Endothelial cell (in vitro differentiated cells): Measurements from ENCODE around the gene C3AR1. TPM values are rescaled to one million over a fixed set of nuclear protein-coding genes. Genes with fewer than 3 reads are reported as not detected.
"Not testable (repeated sequence)": the region's sequence is repeated elsewhere in the genome, so short reads cannot be mapped to it uniquely, and the experiment has no call there.

Experiments used
- DNase-seq: peaks from one replicate; pipeline ENCODE4 v3.0.0; 2021; ENCODE audit warnings: low spot score
- H3K27ac Mint-ChIP-seq: one replicate; pipeline ENCODE4 v1.8.0; 2021; ENCODE audit warnings: mixed read lengths, inconsistent platforms; ENCODE audit not compliant: unreplicated experiment
- H3K27me3 Mint-ChIP-seq: one replicate; pipeline ENCODE4 v1.8.0; 2021; ENCODE audit warnings: mild to moderate bottlenecking, moderate library complexity, mixed read lengths, inconsistent platforms; ENCODE audit not compliant: unreplicated experiment
- H3K36me3 Mint-ChIP-seq: one replicate; pipeline ENCODE4 v1.8.0; 2021; ENCODE audit warnings: mild to moderate bottlenecking, low read depth, mixed read lengths, inconsistent platforms; ENCODE audit not compliant: unreplicated experiment
- H3K4me1 Mint-ChIP-seq: one replicate; pipeline ENCODE4 v1.8.0; 2021; ENCODE audit warnings: mild to moderate bottlenecking, mixed read lengths, inconsistent platforms; ENCODE audit not compliant: unreplicated experiment
- H3K4me3 Mint-ChIP-seq: one replicate; pipeline ENCODE4 v1.8.0; 2021; ENCODE audit warnings: mild to moderate bottlenecking, mixed read lengths, inconsistent platforms; ENCODE audit not compliant: unreplicated experiment
- H3K9me3 Mint-ChIP-seq: one replicate; pipeline ENCODE4 v1.8.0; 2021; ENCODE audit warnings: mixed read lengths, inconsistent platforms; ENCODE audit not compliant: unreplicated experiment
- total RNA-seq: library from RNA; stranded (reverse); fragmentation: NEBNext Ultra II Directional; extraction: Animal tissue kit (Norgen Biotek cat#: 25700); gene quantifications from one replicate; pipeline ENCODE4 v1.2.1, GENCODE V29; 2021; ENCODE audit not compliant: unreplicated experiment
- TF ChIP-seq, protein P1 (sequence below): fragments of 200-600 bp; sonication (generic); IDR thresholded peaks from one replicate; pipeline ENCODE4 v1.5.0; 2021; ENCODE audit warnings: antibody characterized with exemption; ENCODE audit not compliant: unreplicated experiment

Gene C3AR1
- total RNA-seq, 1 donor from 2014 or later: 0.49 TPM

- TF ChIP-seq, protein P1, sequence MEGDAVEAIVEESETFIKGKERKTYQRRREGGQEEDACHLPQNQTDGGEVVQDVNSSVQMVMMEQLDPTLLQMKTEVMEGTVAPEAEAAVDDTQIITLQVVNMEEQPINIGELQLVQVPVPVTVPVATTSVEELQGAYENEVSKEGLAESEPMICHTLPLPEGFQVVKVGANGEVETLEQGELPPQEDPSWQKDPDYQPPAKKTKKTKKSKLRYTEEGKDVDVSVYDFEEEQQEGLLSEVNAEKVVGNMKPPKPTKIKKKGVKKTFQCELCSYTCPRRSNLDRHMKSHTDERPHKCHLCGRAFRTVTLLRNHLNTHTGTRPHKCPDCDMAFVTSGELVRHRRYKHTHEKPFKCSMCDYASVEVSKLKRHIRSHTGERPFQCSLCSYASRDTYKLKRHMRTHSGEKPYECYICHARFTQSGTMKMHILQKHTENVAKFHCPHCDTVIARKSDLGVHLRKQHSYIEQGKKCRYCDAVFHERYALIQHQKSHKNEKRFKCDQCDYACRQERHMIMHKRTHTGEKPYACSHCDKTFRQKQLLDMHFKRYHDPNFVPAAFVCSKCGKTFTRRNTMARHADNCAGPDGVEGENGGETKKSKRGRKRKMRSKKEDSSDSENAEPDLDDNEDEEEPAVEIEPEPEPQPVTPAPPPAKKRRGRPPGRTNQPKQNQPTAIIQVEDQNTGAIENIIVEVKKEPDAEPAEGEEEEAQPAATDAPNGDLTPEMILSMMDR: no peak
- Mint-ChIP-seq H3K36me3 (peaks cover 4% of the 10 kb centered on the region), H3K4me3 (peak overlapping the region; percentile 99), H3K4me1 (peaks cover 26% of the 10 kb centered on the region), H3K27me3 (peaks cover 7% of the 10 kb centered on the region), H3K27ac (peak overlapping the region; percentile 100), H3K9me3 (no peaks in the 10 kb centered on the region)
- peak; percentile 91 for DNase-seq
Observed at GRCh38 chr12:8026291-8026900, 39.8 kb downstream of the C3AR1 start.

GRCh38 chr12:8018666-8019581 lies 47.2 kb downstream of the C3AR1 start:
- peaks cover 2% of the 10 kb centered on the region for H3K4me1 Mint-ChIP-seq
- no peaks in the 10 kb centered on the region for H3K27me3 Mint-ChIP-seq
- H3K36me3 Mint-ChIP-seq: no peaks in the 10 kb centered on the region
- TF ChIP-seq, protein P1: no peak
- H3K4me3 Mint-ChIP-seq: peak overlapping the region; percentile 86
- DNase-seq: peak; percentile 57
- H3K27ac Mint-ChIP-seq: no peak overlapping the region
- H3K9me3 Mint-ChIP-seq: no peaks in the 10 kb centered on the region

DNA sequence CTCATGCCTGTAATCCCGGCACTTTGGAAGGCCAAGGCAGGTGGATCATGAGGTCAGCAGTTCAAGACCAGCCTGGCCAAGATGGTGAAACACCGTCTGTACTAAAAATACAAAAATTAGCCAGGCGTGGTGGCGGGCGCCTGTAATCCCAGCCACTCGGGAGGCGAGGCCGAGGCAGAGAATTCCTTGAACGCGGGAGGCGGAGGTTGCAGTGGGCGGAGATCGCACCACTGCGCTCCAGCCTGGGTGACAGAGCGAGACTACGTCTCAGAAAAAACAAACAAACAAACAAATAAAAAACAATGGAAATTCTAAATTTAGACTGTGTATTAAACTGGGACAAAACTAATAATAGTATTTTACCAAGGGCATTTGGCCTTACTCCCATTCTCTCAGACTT lies 47.9 kb downstream of the C3AR1 start:
- H3K4me1 Mint-ChIP-seq, H3K9me3 Mint-ChIP-seq, H3K36me3 Mint-ChIP-seq, H3K27me3 Mint-ChIP-seq, DNase-seq, H3K27ac Mint-ChIP-seq: not testable (repeated sequence)
- H3K4me3 Mint-ChIP-seq: peak overlapping the region; percentile 73

DNA sequence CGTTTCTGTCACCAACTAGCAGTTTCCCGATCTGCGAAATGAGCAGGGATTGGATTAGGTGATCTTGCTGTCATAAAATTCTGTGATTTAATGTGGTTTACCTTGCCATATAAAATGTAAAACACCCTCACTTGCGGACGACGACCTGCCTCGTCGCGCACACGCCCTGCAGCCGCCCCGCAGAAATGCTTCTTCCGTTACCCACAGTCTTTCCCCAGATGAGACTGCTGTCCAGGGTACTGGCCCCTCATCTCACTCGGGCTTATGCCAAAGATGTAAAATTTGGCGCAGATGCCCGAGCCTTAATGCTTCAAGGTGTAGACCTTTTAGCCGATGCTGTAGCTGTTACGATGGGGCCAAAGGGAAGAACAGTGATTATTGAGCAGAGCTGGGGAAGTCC lies 51.3 kb downstream of the C3AR1 start:
- Mint-ChIP-seq H3K4me3 (no peak overlapping the region), H3K9me3 (no peaks in the 10 kb centered on the region), H3K4me1 (peaks cover 2% of the 10 kb centered on the region), H3K27ac (peak overlapping the region; percentile 24), H3K36me3 (no peaks in the 10 kb centered on the region), H3K27me3 (no peaks in the 10 kb centered on the region)
- TF ChIP-seq, protein P1: no peak
- no peak for DNase-seq

DNA sequence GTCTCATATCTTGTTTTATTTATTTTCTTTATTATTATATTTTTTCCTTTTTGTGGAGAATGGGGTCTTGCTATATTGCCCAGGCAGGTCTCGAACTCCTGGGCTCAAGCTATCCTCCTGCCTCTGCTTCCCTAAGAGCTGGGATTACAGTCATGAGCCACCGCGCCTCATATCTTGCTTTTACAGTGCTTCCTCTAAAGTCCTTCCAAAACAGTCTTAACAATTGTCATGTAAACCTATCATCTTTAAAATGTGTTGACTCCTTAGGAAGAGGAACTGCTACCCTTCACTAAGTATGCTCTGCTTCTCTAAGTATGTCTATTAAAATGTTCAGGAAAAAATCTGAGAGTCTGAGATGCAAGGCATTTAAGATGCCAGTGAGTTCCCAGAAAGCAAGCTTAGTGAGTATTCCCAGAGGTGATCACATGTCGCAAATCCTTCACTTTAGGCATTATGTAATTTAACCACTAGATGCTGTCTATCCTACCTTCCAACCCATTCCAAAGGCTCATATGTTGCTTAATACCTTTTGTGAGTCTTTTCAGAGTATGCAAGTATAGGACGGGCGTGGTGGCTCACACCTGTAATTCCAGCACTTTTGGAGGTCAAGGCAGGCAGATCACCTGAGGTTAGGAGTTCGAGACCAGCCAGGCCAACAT lies 53.4 kb downstream of the C3AR1 start:
- no peak for DNase-seq
- H3K36me3 Mint-ChIP-seq: no peaks in the 10 kb centered on the region
- no peaks in the 10 kb centered on the region for H3K27me3 Mint-ChIP-seq
- H3K9me3 Mint-ChIP-seq: no peaks in the 10 kb centered on the region
- no peaks in the 10 kb centered on the region for H3K4me1 Mint-ChIP-seq
- no peak overlapping the region for H3K27ac Mint-ChIP-seq
- no peak overlapping the region for H3K4me3 Mint-ChIP-seq
- TF ChIP-seq, protein P1: no peak
